EH (cell line): ENCODE measurements around the gene ACER3.

Experiments
- DNase-seq: peaks from one replicate; pipeline ENCODE4 v3.0.0-alpha.2; 2015; ENCODE audit warnings: low read depth

ACER3 gene

GRCh38 chr11:77075425-77075905 lies 214.7 kb downstream of the ACER3 start:
- no peak for DNase-seq
